ENCODE data around the gene BAZ1B.
"Not testable (repeated sequence)": the region's sequence is repeated elsewhere in the genome, so short reads cannot be mapped to it uniquely, and the experiment has no call there.

BAZ1B gene

GRCh38 chr7:73470208-73470607 is 51.9 kb downstream of the BAZ1B start:
- TF ChIP-seq, protein P1, sequence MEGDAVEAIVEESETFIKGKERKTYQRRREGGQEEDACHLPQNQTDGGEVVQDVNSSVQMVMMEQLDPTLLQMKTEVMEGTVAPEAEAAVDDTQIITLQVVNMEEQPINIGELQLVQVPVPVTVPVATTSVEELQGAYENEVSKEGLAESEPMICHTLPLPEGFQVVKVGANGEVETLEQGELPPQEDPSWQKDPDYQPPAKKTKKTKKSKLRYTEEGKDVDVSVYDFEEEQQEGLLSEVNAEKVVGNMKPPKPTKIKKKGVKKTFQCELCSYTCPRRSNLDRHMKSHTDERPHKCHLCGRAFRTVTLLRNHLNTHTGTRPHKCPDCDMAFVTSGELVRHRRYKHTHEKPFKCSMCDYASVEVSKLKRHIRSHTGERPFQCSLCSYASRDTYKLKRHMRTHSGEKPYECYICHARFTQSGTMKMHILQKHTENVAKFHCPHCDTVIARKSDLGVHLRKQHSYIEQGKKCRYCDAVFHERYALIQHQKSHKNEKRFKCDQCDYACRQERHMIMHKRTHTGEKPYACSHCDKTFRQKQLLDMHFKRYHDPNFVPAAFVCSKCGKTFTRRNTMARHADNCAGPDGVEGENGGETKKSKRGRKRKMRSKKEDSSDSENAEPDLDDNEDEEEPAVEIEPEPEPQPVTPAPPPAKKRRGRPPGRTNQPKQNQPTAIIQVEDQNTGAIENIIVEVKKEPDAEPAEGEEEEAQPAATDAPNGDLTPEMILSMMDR (IDR thresholded peaks at IDR 0.05; ENCODE audit: low read depth, low read length, missing control alignments): no peak
- H3K4me3 ChIP-seq (replicated peaks; ENCODE audit: low read depth, low read length): no peak overlapping the region
- DNase-seq (ENCODE audit: extremely low read depth, low read depth): no peak

DNA sequence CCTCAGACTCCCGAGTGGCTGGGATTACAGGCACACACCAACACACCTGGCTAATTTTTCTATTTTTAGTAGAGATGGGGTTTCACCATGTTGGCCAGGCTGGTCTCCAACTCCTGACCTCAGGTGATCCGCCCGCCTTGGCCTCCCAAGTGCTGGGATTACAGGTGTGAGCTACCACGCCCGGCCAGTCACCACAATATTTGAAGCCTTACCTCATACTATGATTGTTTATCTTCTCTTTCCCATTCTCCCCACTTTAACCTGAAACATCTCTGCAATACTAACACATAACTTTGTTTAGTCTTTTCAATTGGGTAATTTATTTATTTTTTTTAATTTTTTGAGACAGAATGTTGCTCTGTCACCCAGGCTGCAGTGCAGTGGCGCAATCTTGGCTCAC is 55.0 kb downstream of the BAZ1B start:
- not testable (repeated sequence) for DNase-seq (ENCODE audit: extremely low read depth, low read depth); H3K4me3 ChIP-seq (replicated peaks; ENCODE audit: low read depth, low read length)

GRCh38 chr7:73466112-73466511 is 56.0 kb downstream of the BAZ1B start:
- no peak for DNase-seq (ENCODE audit: extremely low read depth, low read depth)
- TF ChIP-seq, protein P1 (IDR thresholded peaks at IDR 0.05; ENCODE audit: low read depth, low read length, missing control alignments): no peak
- H3K4me3 ChIP-seq (replicated peaks; ENCODE audit: low read depth, low read length): no peak overlapping the region

GRCh38 chr7:73463966-73464365 is 58.1 kb downstream of the BAZ1B start:
- no peak for DNase-seq (ENCODE audit: extremely low read depth, low read depth)
- no peak overlapping the region for H3K4me3 ChIP-seq (replicated peaks; ENCODE audit: low read depth, low read length)
- TF ChIP-seq, protein P1 (IDR thresholded peaks at IDR 0.05; ENCODE audit: low read depth, low read length, missing control alignments): no peak

- DNase-seq (ENCODE audit: extremely low read depth, low read depth): no peak
- H3K4me3 ChIP-seq (replicated peaks; ENCODE audit: low read depth, low read length): no peak overlapping the region
- TF ChIP-seq, protein P1 (IDR thresholded peaks at IDR 0.05; ENCODE audit: low read depth, low read length, missing control alignments): no peak
These were observed 58.8 kb downstream of the BAZ1B start for GRCh38 chr7:73463260-73463659.

DNA sequence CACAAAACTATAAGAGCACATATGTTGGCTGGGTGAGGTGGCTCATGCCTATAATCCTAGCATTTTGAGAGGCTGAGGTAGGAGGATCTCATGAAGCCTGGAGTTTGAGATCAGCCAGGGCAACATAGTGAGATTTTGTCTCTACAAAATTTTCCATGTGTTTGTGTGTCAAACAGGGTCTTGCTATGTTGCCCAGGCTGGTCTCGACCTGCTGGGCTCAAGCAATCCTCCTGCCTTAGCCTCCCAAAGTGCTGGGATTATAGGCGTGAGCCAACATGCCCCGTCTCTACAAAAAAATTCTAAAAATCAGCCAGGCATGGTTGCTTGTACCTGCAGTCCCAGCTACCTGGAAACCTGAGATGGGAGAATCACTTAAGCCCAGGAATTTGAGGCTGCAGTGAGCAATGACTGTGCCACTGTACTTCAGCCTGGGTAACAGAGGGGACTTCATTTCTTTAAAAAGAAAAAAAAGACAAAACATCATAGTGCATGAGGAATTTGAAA is 60.3 kb downstream of the BAZ1B start:
- TF ChIP-seq, protein P1 (IDR thresholded peaks at IDR 0.05; ENCODE audit: low read depth, low read length, missing control alignments): no peak
- DNase-seq (ENCODE audit: extremely low read depth, low read depth): no peak
- no peak overlapping the region for H3K4me3 ChIP-seq (replicated peaks; ENCODE audit: low read depth, low read length)

DNA sequence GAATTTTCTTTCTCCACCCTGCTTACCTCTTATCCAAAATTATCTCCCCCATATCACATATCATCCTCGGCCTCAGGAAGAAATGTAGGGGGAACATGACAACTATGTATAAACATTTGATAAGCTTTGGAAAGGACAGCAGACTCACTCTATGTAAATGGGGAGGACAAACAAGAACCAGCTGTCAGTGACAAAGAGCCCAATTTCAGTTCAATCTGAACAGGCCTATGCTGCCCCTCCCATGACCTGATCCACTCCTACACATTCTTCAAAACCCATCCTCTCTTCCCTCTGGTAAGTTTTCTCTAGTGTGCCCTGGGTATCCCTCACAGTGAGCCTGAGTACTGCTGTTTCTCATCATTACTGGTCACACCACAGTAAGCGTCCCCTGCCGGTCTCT is 67.7 kb downstream of the BAZ1B start:
- H3K4me3 ChIP-seq (replicated peaks; ENCODE audit: low read depth, low read length): no peak overlapping the region
- TF ChIP-seq, protein P1 (IDR thresholded peaks at IDR 0.05; ENCODE audit: low read depth, low read length, missing control alignments): no peak
- no peak for DNase-seq (ENCODE audit: extremely low read depth, low read depth)

All from HFF-Myc (cell line).